Measurements from ENCODE around the gene ANKHD1. TPM values are rescaled to one million over a fixed set of nuclear protein-coding genes. Genes with fewer than 3 reads are reported as not detected.
"Not testable (repeated sequence)": the region's sequence is repeated elsewhere in the genome, so short reads cannot be mapped to it uniquely, and the experiment has no call there.

ANKHD1 gene
- total and polyA plus RNA-seq, 10 donors, result 30.5 to 235 (median 157) TPM

GRCh38 chr5:140420665-140421361, 19.2 kb downstream of the ANKHD1 start:
- Histone ChIP-seq H3K27me3 (replicated peaks in 1 of 7) (no peaks in the 10 kb centered on the region), H3K27ac (no peak overlapping the region), H3K36me3 (peaks cover 0 to 16% (median 0%) of the 10 kb centered on the region in 6 donors), H3K4me1 (peaks cover 0 to 89% (median 33%) of the 10 kb centered on the region in 6 donors), H3K9me3 (no peaks in the 10 kb centered on the region), H3K4me3 (no peak overlapping the region)
- WGBS, 5 donors, result 81 to 94% (median 88%) methylated on average over 5 of the region's 5 CpGs
- DNase-seq, result no peak
- intact Hi-C loops (cut with DNase I; ENCODE audit: low total_unique reads), result no loop called here
- TF ChIP-seq, protein P1, sequence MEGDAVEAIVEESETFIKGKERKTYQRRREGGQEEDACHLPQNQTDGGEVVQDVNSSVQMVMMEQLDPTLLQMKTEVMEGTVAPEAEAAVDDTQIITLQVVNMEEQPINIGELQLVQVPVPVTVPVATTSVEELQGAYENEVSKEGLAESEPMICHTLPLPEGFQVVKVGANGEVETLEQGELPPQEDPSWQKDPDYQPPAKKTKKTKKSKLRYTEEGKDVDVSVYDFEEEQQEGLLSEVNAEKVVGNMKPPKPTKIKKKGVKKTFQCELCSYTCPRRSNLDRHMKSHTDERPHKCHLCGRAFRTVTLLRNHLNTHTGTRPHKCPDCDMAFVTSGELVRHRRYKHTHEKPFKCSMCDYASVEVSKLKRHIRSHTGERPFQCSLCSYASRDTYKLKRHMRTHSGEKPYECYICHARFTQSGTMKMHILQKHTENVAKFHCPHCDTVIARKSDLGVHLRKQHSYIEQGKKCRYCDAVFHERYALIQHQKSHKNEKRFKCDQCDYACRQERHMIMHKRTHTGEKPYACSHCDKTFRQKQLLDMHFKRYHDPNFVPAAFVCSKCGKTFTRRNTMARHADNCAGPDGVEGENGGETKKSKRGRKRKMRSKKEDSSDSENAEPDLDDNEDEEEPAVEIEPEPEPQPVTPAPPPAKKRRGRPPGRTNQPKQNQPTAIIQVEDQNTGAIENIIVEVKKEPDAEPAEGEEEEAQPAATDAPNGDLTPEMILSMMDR (IDR thresholded peaks at IDR 0.05 in 8 of 11, conservative IDR thresholded peaks at IDR 0.05 in 3 of 11), result no peak
- no peak for TF ChIP-seq POLR2A (IDR thresholded peaks at IDR 0.05)
- no peak for TF ChIP-seq POLR2AphosphoS5 (IDR thresholded peaks at IDR 0.05)

- H3K27me3 ChIP-seq (replicated peaks in 1 of 7); H3K27ac ChIP-seq; DNase-seq; H3K9me3 ChIP-seq; intact Hi-C loops (cut with DNase I; ENCODE audit: low total_unique reads); H3K4me3 ChIP-seq: not testable (repeated sequence)
- 90 to 94% (median 93%) methylated on average over 7 of the region's 7 CpGs for WGBS, 5 donors
- Histone ChIP-seq H3K36me3 (peaks cover 0 to 10% (median 0%) of the 10 kb centered on the region in 6 donors), H3K4me1 (peaks cover 0 to 94% (median 32%) of the 10 kb centered on the region in 6 donors)
Observed at GRCh38 chr5:140421375-140421774, 19.7 kb downstream of the ANKHD1 start.

GRCh38 chr5:140423609-140424008, 22.0 kb downstream of the ANKHD1 start:
- peaks cover 0 to 13% (median 0%) of the 10 kb centered on the region in 6 donors for H3K36me3 ChIP-seq
- no peak overlapping the region for H3K27ac ChIP-seq
- no peaks in the 10 kb centered on the region for H3K9me3 ChIP-seq
- no peak for DNase-seq
- peaks cover 0 to 73% (median 26%) of the 10 kb centered on the region in 6 donors for H3K4me1 ChIP-seq
- no peaks in the 10 kb centered on the region for H3K27me3 ChIP-seq (replicated peaks in 1 of 7)
- no peak for TF ChIP-seq POLR2A (IDR thresholded peaks at IDR 0.05)
- TF ChIP-seq POLR2AphosphoS5 (IDR thresholded peaks at IDR 0.05), result no peak
- TF ChIP-seq, protein P1 (IDR thresholded peaks at IDR 0.05 in 8 of 11, conservative IDR thresholded peaks at IDR 0.05 in 3 of 11), result no peak
- 92 to 99% (median 96%) methylated on average over 2 of the region's 2 CpGs for WGBS, 5 donors
- intact Hi-C loops (cut with DNase I; ENCODE audit: low total_unique reads), result no loop called here
- no peak overlapping the region for H3K4me3 ChIP-seq

DNA sequence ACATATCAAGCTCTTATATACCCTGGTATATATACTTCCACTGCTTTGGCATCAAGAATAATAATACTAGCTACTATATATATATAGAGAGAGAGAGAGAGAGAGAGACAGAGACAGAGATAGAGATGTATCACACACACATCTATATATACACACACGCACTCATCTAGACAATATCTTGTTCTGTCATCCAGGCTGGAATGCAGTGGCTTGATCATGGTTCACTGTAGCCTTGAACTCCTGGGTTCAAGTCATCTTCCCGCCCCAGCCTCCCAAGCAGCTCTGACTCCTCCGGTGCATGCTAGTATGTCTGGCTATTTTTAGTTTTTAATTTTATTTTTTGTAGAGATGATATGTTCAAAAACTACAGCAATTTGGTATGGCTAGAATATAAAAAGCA, 22.5 kb downstream of the ANKHD1 start:
- no peak overlapping the region for H3K4me3 ChIP-seq
- intact Hi-C loops (cut with DNase I; ENCODE audit: low total_unique reads), result no loop called here
- TF ChIP-seq POLR2AphosphoS5 (IDR thresholded peaks at IDR 0.05) (no peak), POLR2A (IDR thresholded peaks at IDR 0.05) (no peak)
- TF ChIP-seq, protein P1 (IDR thresholded peaks at IDR 0.05 in 8 of 11, conservative IDR thresholded peaks at IDR 0.05 in 3 of 11), result no peak
- no peak for DNase-seq
- peaks cover 0 to 13% (median 0%) of the 10 kb centered on the region in 6 donors for H3K36me3 ChIP-seq
- H3K27me3 ChIP-seq (replicated peaks in 1 of 7), result no peaks in the 10 kb centered on the region
- peaks cover 0 to 73% (median 23%) of the 10 kb centered on the region in 6 donors for H3K4me1 ChIP-seq
- no peaks in the 10 kb centered on the region for H3K9me3 ChIP-seq
- no peak overlapping the region for H3K27ac ChIP-seq
- 60 to 76% (median 70%) methylated on average over 3 of the region's 3 CpGs for WGBS, 5 donors

GRCh38 chr5:140427726-140428125, 26.1 kb downstream of the ANKHD1 start:
- intact Hi-C loops (cut with DNase I; ENCODE audit: low total_unique reads); H3K27ac ChIP-seq; H3K4me3 ChIP-seq; H3K27me3 ChIP-seq (replicated peaks in 1 of 7); DNase-seq; H3K9me3 ChIP-seq: not testable (repeated sequence)
- WGBS, 5 donors, result 89 to 97% (median 95%) methylated on average over 3 to 24 of the region's 26 CpGs
- H3K4me1 ChIP-seq, result peaks cover 0 to 69% (median 14%) of the 10 kb centered on the region in 6 donors
- H3K36me3 ChIP-seq, result peaks cover 0 to 15% (median 3%) of the 10 kb centered on the region in 6 donors
